ENCODE results near the gene ADIPOR2.
"Not testable (repeated sequence)": the region's sequence is repeated elsewhere in the genome, so short reads cannot be mapped to it uniquely, and the experiment has no call there.

ADIPOR2 gene

DNA sequence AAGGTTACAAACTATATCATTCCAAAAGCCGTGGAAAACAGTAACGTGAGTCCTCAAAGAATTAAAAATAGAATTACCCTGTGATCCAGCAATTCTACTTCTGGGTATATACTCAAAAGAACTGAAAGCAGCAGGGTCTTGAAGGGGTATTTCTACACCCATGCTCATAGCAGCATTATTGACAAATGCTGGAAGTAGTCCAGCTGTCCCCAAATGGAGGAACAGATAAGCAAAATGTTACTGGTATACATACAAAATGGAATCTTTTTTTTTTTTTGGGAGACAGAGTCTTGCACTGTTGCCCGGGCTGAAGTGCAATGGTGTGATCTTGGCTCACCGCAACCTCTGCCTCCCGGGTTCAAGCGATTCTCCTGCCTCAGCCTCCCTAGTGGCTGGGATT, 32.9 kb downstream of the ADIPOR2 start:
- no peak overlapping the region for H3K27ac Mint-ChIP-seq
- no peaks in the 10 kb centered on the region for H3K27me3 Mint-ChIP-seq
- H3K9me3 Mint-ChIP-seq: no peaks in the 10 kb centered on the region
- H3K4me1 Mint-ChIP-seq: peaks cover 28% of the 10 kb centered on the region
- H3K36me3 Mint-ChIP-seq: peaks cover 14% of the 10 kb centered on the region
- no peak overlapping the region for H3K4me3 Mint-ChIP-seq
- ATAC-seq (ENCODE audit: low read depth) (no peak), DNase-seq (ENCODE audit: low spot score in 2 of 2) (no peak)

DNA sequence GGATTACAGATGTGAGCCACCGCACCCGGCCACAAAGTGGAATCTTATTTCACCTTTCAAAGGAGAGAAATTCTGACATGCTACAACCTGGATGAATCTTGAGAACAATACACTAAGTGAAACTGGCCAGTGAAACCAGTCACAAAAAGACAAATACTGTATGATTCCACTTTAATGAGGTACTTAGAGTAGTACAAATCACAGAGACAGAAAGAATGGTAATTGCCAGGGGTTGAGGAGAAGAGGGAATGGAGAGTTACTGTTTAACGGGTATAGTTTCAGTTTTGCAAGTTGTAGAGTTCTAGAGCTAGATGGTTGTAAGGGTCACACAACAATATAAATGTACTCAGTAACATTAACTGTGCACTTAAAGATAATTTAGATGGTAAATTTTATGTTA, 33.4 kb downstream of the ADIPOR2 start:
- no peak for ATAC-seq (ENCODE audit: low read depth)
- no peak overlapping the region for H3K4me3 Mint-ChIP-seq
- peaks cover 16% of the 10 kb centered on the region for H3K36me3 Mint-ChIP-seq
- DNase-seq (ENCODE audit: low spot score in 2 of 2): no peak
- no peaks in the 10 kb centered on the region for H3K27me3 Mint-ChIP-seq
- no peaks in the 10 kb centered on the region for H3K9me3 Mint-ChIP-seq
- H3K4me1 Mint-ChIP-seq: peaks cover 28% of the 10 kb centered on the region
- H3K27ac Mint-ChIP-seq: no peak overlapping the region

- ATAC-seq (ENCODE audit: low read depth): no peak
- Mint-ChIP-seq H3K4me3 (no peak overlapping the region), H3K4me1 (peaks cover 18% of the 10 kb centered on the region), H3K36me3 (peaks cover 19% of the 10 kb centered on the region), H3K27ac (no peak overlapping the region), H3K9me3 (no peaks in the 10 kb centered on the region), H3K27me3 (no peaks in the 10 kb centered on the region)
- no peak for DNase-seq (ENCODE audit: low spot score in 2 of 2)
These were observed 35.9 kb downstream of the ADIPOR2 start for GRCh38 chr12:1726753-1727152.

GRCh38 chr12:1728824-1729223, 38.0 kb downstream of the ADIPOR2 start:
- H3K4me1 Mint-ChIP-seq: peaks cover 16% of the 10 kb centered on the region
- no peak overlapping the region for H3K27ac Mint-ChIP-seq
- H3K9me3 Mint-ChIP-seq: no peaks in the 10 kb centered on the region
- H3K4me3 Mint-ChIP-seq: no peak overlapping the region
- no peak for ATAC-seq (ENCODE audit: low read depth)
- H3K36me3 Mint-ChIP-seq: peaks cover 21% of the 10 kb centered on the region
- H3K27me3 Mint-ChIP-seq: no peaks in the 10 kb centered on the region
- no peak for DNase-seq (ENCODE audit: low spot score in 2 of 2)

DNA sequence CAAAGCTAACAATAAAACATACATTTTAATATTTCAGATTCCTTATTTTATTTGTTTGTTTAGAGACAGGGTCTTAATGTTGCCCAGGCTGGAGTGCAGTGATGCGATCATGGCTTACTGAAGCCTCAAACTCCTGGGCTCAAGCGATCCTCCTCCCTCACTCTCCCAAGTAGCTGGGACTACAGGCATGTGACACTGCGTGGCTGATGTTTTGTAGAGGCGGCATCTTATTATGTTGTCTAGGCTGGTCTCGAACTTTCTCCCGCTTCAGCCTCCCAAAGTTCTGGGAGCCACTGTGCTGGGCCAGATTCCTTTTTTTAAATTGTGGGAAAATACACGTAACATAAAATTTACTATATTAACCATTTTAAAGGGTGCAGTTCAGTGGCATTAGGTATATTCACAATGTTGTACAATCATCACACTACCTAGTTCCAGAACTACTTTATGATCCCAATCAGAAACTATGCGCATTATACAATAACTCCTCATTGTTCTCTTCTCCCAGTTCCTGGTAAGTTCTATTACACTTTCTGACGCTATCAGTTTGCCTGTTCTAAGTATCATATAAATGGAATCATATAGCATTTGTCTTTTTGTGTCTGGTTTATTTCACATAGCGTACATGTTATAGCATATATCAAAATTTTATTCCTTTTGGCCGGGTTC, 40.3 kb downstream of the ADIPOR2 start:
- ATAC-seq (ENCODE audit: low read depth) (no peak), DNase-seq (ENCODE audit: low spot score in 2 of 2) (no peak)
- Mint-ChIP-seq H3K4me3 (no peak overlapping the region), H3K9me3 (no peaks in the 10 kb centered on the region), H3K4me1 (peaks cover 12% of the 10 kb centered on the region), H3K27ac (no peak overlapping the region), H3K27me3 (no peaks in the 10 kb centered on the region), H3K36me3 (peaks cover 19% of the 10 kb centered on the region)

DNA sequence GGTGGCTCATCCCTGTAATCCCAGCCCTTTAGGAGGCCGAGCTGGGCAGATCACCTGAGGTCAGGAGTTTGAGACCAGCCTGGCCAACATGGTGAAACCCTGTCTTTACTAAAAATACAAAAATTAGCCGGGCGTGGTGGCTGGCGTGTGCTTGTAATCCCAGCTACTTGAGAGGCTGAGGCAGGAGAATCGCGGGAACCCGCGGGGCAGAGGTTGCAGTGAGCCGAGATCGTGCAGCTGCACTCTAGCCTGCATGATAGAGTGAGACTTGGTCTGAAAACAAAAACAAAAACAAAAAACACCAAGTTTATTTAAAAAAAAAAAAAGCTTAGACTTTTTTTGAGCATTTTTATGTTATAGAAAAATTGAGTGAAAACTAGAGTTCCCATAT, 40.8 kb downstream of the ADIPOR2 start:
- H3K27ac Mint-ChIP-seq: not testable (repeated sequence)
- H3K36me3 Mint-ChIP-seq: peaks cover 18% of the 10 kb centered on the region

DNA sequence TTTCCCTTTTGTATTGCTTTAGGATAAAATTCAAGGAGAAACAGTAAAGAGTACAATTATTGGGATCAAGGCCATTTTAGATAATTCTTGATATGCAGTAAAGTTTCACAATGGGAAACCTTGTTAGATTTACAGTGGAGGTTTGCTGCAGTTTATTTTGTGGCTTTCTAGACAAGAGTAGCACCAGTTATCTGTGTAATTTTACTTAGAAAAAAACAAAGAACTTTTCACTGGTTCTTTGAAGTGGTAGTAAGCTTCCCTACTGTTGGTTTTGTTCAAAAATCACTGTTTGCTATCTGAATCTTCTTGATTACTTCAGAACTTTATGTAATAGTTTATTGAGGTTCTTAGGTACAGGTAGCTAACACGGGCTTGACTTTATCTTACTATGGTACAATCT, 42.0 kb downstream of the ADIPOR2 start:
- Mint-ChIP-seq H3K36me3 (peaks cover 10% of the 10 kb centered on the region), H3K27me3 (no peaks in the 10 kb centered on the region), H3K4me1 (peaks cover 21% of the 10 kb centered on the region), H3K27ac (no peak overlapping the region), H3K9me3 (no peaks in the 10 kb centered on the region), H3K4me3 (no peak overlapping the region)
- DNase-seq (ENCODE audit: low spot score in 2 of 2): no peak
- no peak for ATAC-seq (ENCODE audit: low read depth)

More for the DNA sequence above, 40.8 kb downstream of the ADIPOR2 start:
- H3K9me3 Mint-ChIP-seq; H3K4me3 Mint-ChIP-seq; DNase-seq (ENCODE audit: low spot score in 2 of 2); H3K27me3 Mint-ChIP-seq; ATAC-seq (ENCODE audit: low read depth): not testable (repeated sequence)
- peaks cover 15% of the 10 kb centered on the region for H3K4me1 Mint-ChIP-seq

GRCh38 chr12:1733712-1734111, 42.8 kb downstream of the ADIPOR2 start:
- H3K27ac Mint-ChIP-seq; H3K27me3 Mint-ChIP-seq; H3K9me3 Mint-ChIP-seq; H3K4me3 Mint-ChIP-seq; H3K36me3 Mint-ChIP-seq; ATAC-seq (ENCODE audit: low read depth); DNase-seq (ENCODE audit: low spot score in 2 of 2): not testable (repeated sequence)
- peaks cover 24% of the 10 kb centered on the region for H3K4me1 Mint-ChIP-seq

GRCh38 chr12:1737652-1738286, 46.9 kb downstream of the ADIPOR2 start:
- Mint-ChIP-seq H3K36me3 (peaks cover 4% of the 10 kb centered on the region), H3K4me1 (peaks cover 32% of the 10 kb centered on the region), H3K4me3 (no peak overlapping the region), H3K27me3 (no peaks in the 10 kb centered on the region), H3K9me3 (no peaks in the 10 kb centered on the region), H3K27ac (no peak overlapping the region)
- ATAC-seq (ENCODE audit: low read depth) (no peak), DNase-seq (ENCODE audit: low spot score in 2 of 2) (no peak)

DNA sequence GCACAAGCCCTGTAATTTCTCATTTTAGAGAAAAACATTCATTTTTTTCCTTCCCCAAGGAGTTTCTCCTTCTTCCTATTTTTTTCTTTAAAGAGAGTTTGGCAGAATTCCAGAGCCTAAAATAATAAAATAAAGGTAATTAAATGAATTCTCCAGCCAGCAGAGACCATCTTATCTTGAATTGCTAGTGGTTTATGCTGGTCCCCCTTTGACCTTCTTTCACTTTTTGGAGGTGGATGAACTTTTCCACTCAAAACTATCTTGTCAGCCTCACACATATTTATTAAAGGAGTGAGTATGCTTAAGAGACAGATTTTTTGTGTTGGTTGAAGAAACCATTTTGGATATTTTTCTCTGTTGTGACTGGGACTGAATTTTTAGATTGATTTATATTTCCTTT, 47.6 kb downstream of the ADIPOR2 start:
- Mint-ChIP-seq H3K4me1 (peaks cover 32% of the 10 kb centered on the region), H3K36me3 (peaks cover 4% of the 10 kb centered on the region), H3K27me3 (no peaks in the 10 kb centered on the region), H3K9me3 (no peaks in the 10 kb centered on the region), H3K4me3 (no peak overlapping the region), H3K27ac (no peak overlapping the region)
- no peak for DNase-seq (ENCODE audit: low spot score in 2 of 2)
- no peak for ATAC-seq (ENCODE audit: low read depth)

DNA sequence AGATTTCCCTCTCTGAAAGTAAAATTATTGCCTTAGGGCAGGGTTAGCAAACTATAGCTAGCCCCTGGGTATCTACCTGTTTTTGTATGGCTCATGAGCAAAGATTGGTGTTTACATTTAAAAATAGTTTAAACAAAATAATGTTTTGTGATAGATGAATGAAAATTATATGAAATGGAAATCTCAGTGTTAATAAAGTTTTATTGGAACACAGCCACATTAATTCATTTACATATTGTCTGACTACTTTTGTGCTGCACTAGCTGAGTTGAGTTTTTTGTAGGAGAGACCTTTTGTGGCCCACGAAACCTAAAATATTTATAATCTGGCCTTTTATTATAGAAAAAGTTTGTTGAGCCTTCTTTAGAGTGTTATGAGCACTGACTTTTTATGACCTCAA, 48.5 kb downstream of the ADIPOR2 start:
- no peak for ATAC-seq (ENCODE audit: low read depth)
- Mint-ChIP-seq H3K27me3 (no peaks in the 10 kb centered on the region), H3K4me3 (no peak overlapping the region), H3K27ac (no peak overlapping the region), H3K36me3 (peaks cover 5% of the 10 kb centered on the region), H3K9me3 (no peaks in the 10 kb centered on the region), H3K4me1 (peaks cover 32% of the 10 kb centered on the region)
- no peak for DNase-seq (ENCODE audit: low spot score in 2 of 2)

GRCh38 chr12:1740161-1740948, 49.5 kb downstream of the ADIPOR2 start:
- ATAC-seq (ENCODE audit: low read depth) (no peak), DNase-seq (ENCODE audit: low spot score in 2 of 2) (no peak)
- peaks cover 10% of the 10 kb centered on the region for H3K36me3 Mint-ChIP-seq
- peaks cover 32% of the 10 kb centered on the region for H3K4me1 Mint-ChIP-seq
- H3K9me3 Mint-ChIP-seq: no peaks in the 10 kb centered on the region
- no peak overlapping the region for H3K4me3 Mint-ChIP-seq
- peak overlapping the region; percentile 12 for H3K27ac Mint-ChIP-seq
- H3K27me3 Mint-ChIP-seq: no peaks in the 10 kb centered on the region

DNA sequence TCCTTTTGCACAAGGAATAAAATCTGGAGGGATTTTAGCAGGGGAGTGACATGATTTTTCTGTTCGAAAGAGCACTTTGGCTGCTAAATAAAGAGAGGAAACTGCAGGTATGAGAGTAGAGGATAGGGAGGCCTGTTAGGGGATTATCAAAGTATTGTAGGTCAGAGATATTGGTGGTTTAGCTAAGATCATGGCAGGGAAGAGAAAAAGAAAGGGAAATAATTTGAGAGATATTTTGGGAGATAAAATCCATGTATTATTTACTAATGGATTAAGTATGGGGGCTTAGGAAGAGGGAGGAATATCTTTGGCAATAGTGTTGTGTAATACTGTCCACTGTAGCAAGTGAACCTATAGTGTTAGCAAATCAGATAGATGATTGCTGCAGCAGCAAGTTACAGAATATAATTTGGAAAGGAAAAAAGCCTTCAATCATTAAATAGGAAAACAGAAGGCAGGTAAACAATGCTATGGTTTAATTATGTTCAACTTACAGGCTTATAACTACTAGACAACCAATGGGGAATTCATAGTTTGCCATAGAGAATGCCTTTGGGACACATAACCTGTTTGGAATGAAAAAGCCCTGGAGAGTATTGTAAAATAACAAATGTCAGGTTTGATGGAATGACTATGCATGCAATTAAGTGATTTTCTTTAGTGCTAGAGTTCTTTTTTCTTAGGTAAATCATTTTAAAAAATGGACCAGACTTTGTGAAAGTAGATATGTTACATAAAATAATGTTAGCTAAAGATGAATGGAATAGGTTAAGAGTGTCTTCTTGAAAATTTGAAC, 50.5 kb downstream of the ADIPOR2 start:
- no peak overlapping the region for H3K4me3 Mint-ChIP-seq
- peaks cover 1% of the 10 kb centered on the region for H3K9me3 Mint-ChIP-seq
- H3K27ac Mint-ChIP-seq: no peak overlapping the region
- H3K27me3 Mint-ChIP-seq: no peaks in the 10 kb centered on the region
- no peak for ATAC-seq (ENCODE audit: low read depth)
- DNase-seq (ENCODE audit: low spot score in 2 of 2): no peak
- peaks cover 33% of the 10 kb centered on the region for H3K4me1 Mint-ChIP-seq
- peaks cover 15% of the 10 kb centered on the region for H3K36me3 Mint-ChIP-seq

DNA sequence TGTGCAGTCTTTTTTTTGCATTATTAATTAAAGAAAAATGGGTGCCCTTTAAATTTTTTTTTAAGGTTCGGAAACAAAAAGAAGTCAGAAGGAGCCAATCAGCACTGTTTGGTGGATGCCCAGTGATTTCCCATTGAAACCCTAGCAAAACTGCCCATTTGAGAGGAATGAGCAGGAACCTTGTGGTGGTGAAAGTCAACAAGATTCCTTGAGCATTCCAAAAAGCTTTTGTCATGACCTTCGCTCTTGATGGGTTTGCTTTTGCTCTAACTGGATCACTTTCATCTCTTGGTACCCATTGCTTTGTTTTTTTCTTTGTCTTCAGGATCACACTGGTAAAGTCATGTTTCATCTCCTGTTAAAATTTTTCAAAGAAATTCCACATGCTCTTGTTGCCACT, 54.1 kb downstream of the ADIPOR2 start:
- Mint-ChIP-seq H3K36me3 (peaks cover 34% of the 10 kb centered on the region), H3K27ac (no peak overlapping the region), H3K27me3 (no peaks in the 10 kb centered on the region), H3K4me1 (peaks cover 16% of the 10 kb centered on the region), H3K4me3 (no peak overlapping the region), H3K9me3 (peaks cover 8% of the 10 kb centered on the region)
- DNase-seq (ENCODE audit: low spot score in 2 of 2) (no peak), ATAC-seq (ENCODE audit: low read depth) (no peak)

Data from memory B cell (primary cell).